GM20000 (cell line): ENCODE results near the gene MAGEA6.
"Not testable (repeated sequence)": the region's sequence is repeated elsewhere in the genome, so short reads cannot be mapped to it uniquely, and the experiment has no call there.

ENCODE experiments used
- DNase-seq: peaks from one replicate; pipeline ENCODE4 v3.0.0; 2012; ENCODE audit warnings: low spot score
- TF ChIP-seq, protein P1 (sequence below): IDR thresholded peaks from 2 replicates; pipeline ENCODE4 v1.5.1; 2012; ENCODE audit warnings: mild to moderate bottlenecking, control low read depth; ENCODE audit errors: extremely low read depth, missing control alignments

Gene MAGEA6

GRCh38 chrX:152735101-152735500 is 34.4 kb downstream of the MAGEA6 start:
- TF ChIP-seq, protein P1, sequence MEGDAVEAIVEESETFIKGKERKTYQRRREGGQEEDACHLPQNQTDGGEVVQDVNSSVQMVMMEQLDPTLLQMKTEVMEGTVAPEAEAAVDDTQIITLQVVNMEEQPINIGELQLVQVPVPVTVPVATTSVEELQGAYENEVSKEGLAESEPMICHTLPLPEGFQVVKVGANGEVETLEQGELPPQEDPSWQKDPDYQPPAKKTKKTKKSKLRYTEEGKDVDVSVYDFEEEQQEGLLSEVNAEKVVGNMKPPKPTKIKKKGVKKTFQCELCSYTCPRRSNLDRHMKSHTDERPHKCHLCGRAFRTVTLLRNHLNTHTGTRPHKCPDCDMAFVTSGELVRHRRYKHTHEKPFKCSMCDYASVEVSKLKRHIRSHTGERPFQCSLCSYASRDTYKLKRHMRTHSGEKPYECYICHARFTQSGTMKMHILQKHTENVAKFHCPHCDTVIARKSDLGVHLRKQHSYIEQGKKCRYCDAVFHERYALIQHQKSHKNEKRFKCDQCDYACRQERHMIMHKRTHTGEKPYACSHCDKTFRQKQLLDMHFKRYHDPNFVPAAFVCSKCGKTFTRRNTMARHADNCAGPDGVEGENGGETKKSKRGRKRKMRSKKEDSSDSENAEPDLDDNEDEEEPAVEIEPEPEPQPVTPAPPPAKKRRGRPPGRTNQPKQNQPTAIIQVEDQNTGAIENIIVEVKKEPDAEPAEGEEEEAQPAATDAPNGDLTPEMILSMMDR: no peak
- DNase-seq: no peak

DNA sequence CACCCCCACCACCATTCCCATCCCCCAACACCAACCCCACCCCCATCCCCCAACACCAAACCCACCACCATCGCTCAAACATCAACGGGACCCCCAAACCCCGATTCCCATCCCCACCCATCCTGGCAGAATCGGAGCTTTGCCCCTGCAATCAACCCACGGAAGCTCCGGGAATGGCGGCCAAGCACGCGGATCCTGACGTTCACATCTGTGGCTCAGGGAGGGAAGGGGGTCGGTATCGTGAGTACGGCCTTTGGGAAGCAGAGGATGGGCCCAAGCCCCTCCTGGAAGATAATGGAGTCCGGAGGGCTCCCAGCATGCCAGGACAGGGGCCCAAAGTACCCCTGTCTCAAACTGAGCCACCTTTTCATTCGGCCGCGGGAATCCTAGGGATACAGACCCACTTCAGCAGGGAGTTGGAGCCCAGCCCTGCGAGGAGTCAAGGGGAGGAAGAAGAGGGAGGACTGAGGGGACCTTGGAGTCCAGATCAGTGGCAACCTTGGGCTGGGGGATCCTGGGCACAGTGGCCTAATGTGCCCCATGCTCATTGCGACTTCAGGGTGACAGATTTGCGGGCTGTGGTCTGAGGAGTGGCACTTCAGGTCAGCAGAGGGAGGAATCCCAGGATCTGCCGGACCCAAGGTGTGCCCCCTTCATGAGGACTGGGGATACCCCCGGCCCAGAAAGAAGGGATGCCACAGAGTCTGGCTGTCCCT is 35.2 kb downstream of the MAGEA6 start:
- DNase-seq: not testable (repeated sequence)

DNA sequence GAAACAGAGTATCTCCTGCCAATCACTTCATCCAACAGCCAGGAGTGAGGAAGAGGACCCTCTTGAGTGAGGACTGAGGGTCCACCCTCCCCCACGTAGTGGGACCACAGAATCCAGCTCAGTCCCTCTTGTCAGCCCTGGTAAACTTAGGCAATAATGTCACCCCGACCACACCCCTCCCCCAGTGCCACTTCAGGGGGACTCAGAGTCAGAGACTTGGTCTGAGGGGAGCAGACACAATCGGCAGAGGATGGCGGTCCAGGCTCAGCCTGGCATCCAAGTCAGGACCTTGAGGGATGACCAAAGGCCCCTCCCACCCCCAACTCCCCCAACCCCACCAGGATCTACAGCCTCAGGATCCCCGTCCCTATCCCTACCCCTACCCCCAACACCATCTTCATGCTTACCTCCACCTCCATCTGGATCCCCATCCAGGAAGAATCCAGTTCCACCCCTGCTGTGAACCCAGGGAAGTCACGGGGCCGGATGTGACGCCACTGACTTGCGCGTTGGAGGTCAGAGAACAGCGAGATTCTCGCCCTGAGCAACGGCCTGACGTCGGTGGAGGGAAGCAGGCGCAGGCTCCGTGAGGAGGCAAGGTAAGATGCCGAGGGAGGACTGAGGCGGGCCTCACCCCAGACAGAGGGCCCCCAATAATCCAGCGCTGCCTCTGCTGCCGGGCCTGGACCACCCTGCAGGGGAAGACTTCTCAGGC is 36.1 kb downstream of the MAGEA6 start, which contains the start of the genes CSAG1 and MAGEA12:
CSAG1 (minus strand) TSS at position 461 of the 715 bp plus-strand sequence. CDS start 1,261 bp downstream, outside the sequence.
MAGEA12 (plus strand) TSS at position 497 of the 715 bp plus-strand sequence. CDS start 2,405 bp downstream, outside the sequence.
- TF ChIP-seq, protein P1: no peak
- no peak for DNase-seq

- TF ChIP-seq, protein P1: no peak
- no peak for DNase-seq
Measured at GRCh38 chrX:152725409-152725808, 44.1 kb downstream of the MAGEA6 start.
